CD14-positive monocyte (primary cell): ENCODE measurements around the gene TSC22D1. TPM values are rescaled to one million over a fixed set of nuclear protein-coding genes. Genes with fewer than 3 reads are reported as not detected.

ENCODE experiments used
- DNase-seq, 3 donors: peaks; one replicate each; pipeline ENCODE4 v3.0.0-alpha.2; 2011 to 2022
- H2AFZ ChIP-seq: 2 replicates; pipeline ENCODE4 v1.6.0; 2012; ENCODE audit warnings: mild to moderate bottlenecking, low read depth, low read length, inconsistent platforms; ENCODE audit not compliant: insufficient read depth, poor library complexity, severe bottlenecking
- H3K27ac ChIP-seq, 2 donors: 1 replicate in 1 of 2; 2 replicates in 1 of 2; pipeline ENCODE4 v1.5.1; 2012 to 2013; ENCODE audit warnings: low read length in 2 of 2, control low read depth in 1 of 2, inconsistent platforms in 1 of 2, low read depth in 1 of 2, mild to moderate bottlenecking in 1 of 2
- H3K27me3 ChIP-seq, 2 donors: one replicate each; pipeline versions ENCODE4 v1.6.0 to v1.6.1; 2011 to 2013; ENCODE audit warnings: low read length in 2 of 2; ENCODE audit not compliant: control insufficient read depth in 2 of 2, insufficient read depth in 2 of 2
- H3K36me3 ChIP-seq, 2 donors: replicated peaks in 1 of 2; 1 replicate in 1 of 2; 2 replicates in 1 of 2; pipeline versions ENCODE4 v1.5.1 to v1.6.1; 2012 to 2013; ENCODE audit warnings: low read length in 2 of 2, control low read depth in 1 of 2, inconsistent platforms in 1 of 2, mild to moderate bottlenecking in 1 of 2; ENCODE audit not compliant: insufficient read depth in 2 of 2, control insufficient read depth in 1 of 2
- H3K4me1 ChIP-seq, 2 donors: 1 replicate in 1 of 2; 2 replicates in 1 of 2; pipeline versions ENCODE4 v1.5.1 to v1.6.1; 2012 to 2013; ENCODE audit warnings: low read length in 2 of 2, control low read depth in 1 of 2, inconsistent platforms in 1 of 2, mild to moderate bottlenecking in 1 of 2, moderate library complexity in 1 of 2; ENCODE audit not compliant: insufficient read depth in 2 of 2, control insufficient read depth in 1 of 2
- H3K4me2 ChIP-seq: replicated peaks from 2 replicates; pipeline ENCODE3; 2012; ENCODE audit warnings: low read length, moderate library complexity, mild to moderate bottlenecking; ENCODE audit not compliant: poor library complexity, severe bottlenecking; ENCODE audit errors: extremely low read depth
- H3K4me3 ChIP-seq, 3 experiments: fragments of 200-600 bp in 1 of 3; sonication (generic) in 1 of 3; replicated peaks in 1 of 3; 1 replicate in 2 of 3; 2 replicates in 1 of 3; pipeline ENCODE4 v1.5.1; 2011 to 2013; ENCODE audit warnings: low read length in 3 of 3, mild to moderate bottlenecking in 3 of 3, control low read depth in 2 of 3, low read depth in 2 of 3, inconsistent platforms in 1 of 3, moderate library complexity in 1 of 3
- H3K79me2 ChIP-seq: 2 replicates; pipeline ENCODE4 v1.6.0; 2012; ENCODE audit warnings: mild to moderate bottlenecking, control low read depth, inconsistent platforms, low read length, moderate library complexity; ENCODE audit not compliant: insufficient read depth
- H3K9ac ChIP-seq: 2 replicates; pipeline ENCODE4 v1.6.0; 2017; ENCODE audit warnings: low read length, mild to moderate bottlenecking; ENCODE audit not compliant: insufficient read depth, poor library complexity, severe bottlenecking
- H3K9me3 ChIP-seq, 2 donors: replicated peaks in 1 of 2; 1 replicate in 1 of 2; 2 replicates in 1 of 2; pipeline versions ENCODE4 v1.5.1 to v1.6.1; 2012 to 2013; ENCODE audit warnings: low read length in 2 of 2, control low read depth in 1 of 2; ENCODE audit not compliant: control insufficient read depth in 1 of 2, insufficient read depth in 1 of 2
- H4K20me1 ChIP-seq: 2 replicates; pipeline ENCODE4 v1.6.0; 2012; ENCODE audit warnings: mild to moderate bottlenecking, low read length, control low read depth, moderate library complexity; ENCODE audit not compliant: insufficient read depth
- H3K27ac Mint-ChIP-seq, 7 donors: one replicate each; pipeline ENCODE4 v1.8.0; 2020; ENCODE audit warnings: mild to moderate bottlenecking in 7 of 7, mixed read lengths in 7 of 7, moderate library complexity in 6 of 7, inconsistent platforms in 2 of 7
- H3K27me3 Mint-ChIP-seq, 3 donors: one replicate each; pipeline ENCODE4 v1.8.0; 2021 to 2022; ENCODE audit warnings: low read depth in 3 of 3, mild to moderate bottlenecking in 3 of 3, mixed read lengths in 3 of 3, moderate library complexity in 3 of 3, inconsistent platforms in 1 of 3
- H3K36me3 Mint-ChIP-seq, 2 donors: one replicate each; pipeline ENCODE4 v1.8.0; 2020; ENCODE audit warnings: mixed read lengths in 2 of 2, inconsistent platforms in 1 of 2, mild to moderate bottlenecking in 1 of 2
- H3K4me1 Mint-ChIP-seq: one replicate; pipeline ENCODE4 v1.8.0; 2020; ENCODE audit warnings: mild to moderate bottlenecking, mixed read lengths
- H3K4me3 Mint-ChIP-seq, 2 donors: one replicate each; pipeline ENCODE4 v1.8.0; 2020; ENCODE audit warnings: mild to moderate bottlenecking in 2 of 2, mixed read lengths in 2 of 2, moderate library complexity in 1 of 2
- H3K9me3 Mint-ChIP-seq, 7 donors: one replicate each; pipeline ENCODE4 v1.8.0; 2020 to 2022; ENCODE audit warnings: mixed read lengths in 7 of 7, mild to moderate bottlenecking in 6 of 7, moderate library complexity in 6 of 7, inconsistent platforms in 2 of 7
- CTCF ChIP-seq: fragments of 200-600 bp; IDR thresholded peaks from one replicate; pipeline ENCODE4 v1.8.0; 2022; ENCODE audit warnings: antibody characterized with exemption, mild to moderate bottlenecking
- WGBS: methylation state at CpG from one replicate; pipeline ENCODE4 v1.1.5; 2013; ENCODE audit warnings: missing lambda C conversion rate; ENCODE audit not compliant: insufficient coverage; 5-methylcytosine and 5-hydroxymethylcytosine counted together
- intact Hi-C, 2 donors: fragments of 100-400 bp; cut with micrococcal nuclease; formaldehyde crosslinking; loops; one replicate each; pipeline versions ENCODE4 v1.15.0 to v1.15.1; 2023
- polyA plus RNA-seq, 3 donors: library from polyadenylated mRNA; depleted of rRNA in 1 of 3; unstranded in 2 of 3; stranded (reverse) in 1 of 3; fragments of 300-500 nt in 2 of 3; fragments of >200 nt in 1 of 3; fragmentation: Illumina TruSeq in 2 of 3; gene quantifications; 1 replicate in 2 of 3; 2 replicates in 1 of 3; pipeline ENCODE4 v1.2.3, GENCODE V29; 2012 to 2021

Gene TSC22D1
- polyA plus RNA-seq, 3 donors: 1.9 to 10.4 (median 3.1) TPM

GRCh38 chr13:44385401-44385800 lies 190.7 kb downstream of the TSC22D1 start:
- no CpG with 5 or more reads among the region's 3 CpGs for WGBS
- intact Hi-C loops: no loop called here

GRCh38 chr13:44384778-44385177 lies 191.4 kb downstream of the TSC22D1 start:
- H3K4me3 ChIP-seq: no peak overlapping the region
- peaks cover 15% of the 10 kb centered on the region for H3K4me1 Mint-ChIP-seq
- H3K27ac ChIP-seq: no peak overlapping the region
- WGBS: no CpG with 5 or more reads among the region's 1 CpG
- H3K4me2 ChIP-seq: no peak overlapping the region
- no peaks in the 10 kb centered on the region for H3K36me3 ChIP-seq
- no peak overlapping the region for H3K4me3 Mint-ChIP-seq
- H3K36me3 Mint-ChIP-seq: no peaks in the 10 kb centered on the region
- no peaks in the 10 kb centered on the region for H3K9me3 Mint-ChIP-seq
- intact Hi-C loops: no loop called here
- H3K9me3 ChIP-seq: no peaks in the 10 kb centered on the region
- no peaks in the 10 kb centered on the region for H4K20me1 ChIP-seq
- no peaks in the 10 kb centered on the region for H3K4me1 ChIP-seq
- H3K27me3 ChIP-seq: no peaks in the 10 kb centered on the region
- H3K27ac Mint-ChIP-seq: no peak overlapping the region
- no peak for TF ChIP-seq CTCF
- H2AFZ ChIP-seq: no peak overlapping the region
- H3K79me2 ChIP-seq: no peaks in the 10 kb centered on the region
- no peak overlapping the region for H3K9ac ChIP-seq
- no peak for DNase-seq
- H3K27me3 Mint-ChIP-seq: peaks cover 3 to 5% (median 4%) of the 10 kb centered on the region in 3 donors

More at GRCh38 chr13:44385401-44385800, 190.7 kb downstream of the TSC22D1 start:
- Histone ChIP-seq H3K4me2 (no peak overlapping the region), H3K9me3 (no peaks in the 10 kb centered on the region), H3K9ac (no peak overlapping the region), H3K36me3 (no peaks in the 10 kb centered on the region), H2AFZ (no peak overlapping the region), H3K79me2 (no peaks in the 10 kb centered on the region), H3K4me3 (no peak overlapping the region), H4K20me1 (no peaks in the 10 kb centered on the region), H3K27me3 (no peaks in the 10 kb centered on the region), H3K27ac (no peak overlapping the region), H3K4me1 (no peaks in the 10 kb centered on the region)
- Mint-ChIP-seq H3K4me1 (peaks cover 15% of the 10 kb centered on the region), H3K9me3 (no peaks in the 10 kb centered on the region), H3K36me3 (no peaks in the 10 kb centered on the region), H3K4me3 (no peak overlapping the region), H3K27ac (no peak overlapping the region), H3K27me3 (peaks cover 3 to 5% (median 4%) of the 10 kb centered on the region in 3 donors)
- TF ChIP-seq CTCF: no peak
- DNase-seq: no peak
